GM19238 (cell line): ENCODE data around the gene EIF4A3.

ENCODE experiments used
- DNase-seq: peaks from one replicate; pipeline ENCODE4 v3.0.0; 2011; ENCODE audit warnings: low spot score; ENCODE audit not compliant: insufficient read length

The EIF4A3 gene

DNA sequence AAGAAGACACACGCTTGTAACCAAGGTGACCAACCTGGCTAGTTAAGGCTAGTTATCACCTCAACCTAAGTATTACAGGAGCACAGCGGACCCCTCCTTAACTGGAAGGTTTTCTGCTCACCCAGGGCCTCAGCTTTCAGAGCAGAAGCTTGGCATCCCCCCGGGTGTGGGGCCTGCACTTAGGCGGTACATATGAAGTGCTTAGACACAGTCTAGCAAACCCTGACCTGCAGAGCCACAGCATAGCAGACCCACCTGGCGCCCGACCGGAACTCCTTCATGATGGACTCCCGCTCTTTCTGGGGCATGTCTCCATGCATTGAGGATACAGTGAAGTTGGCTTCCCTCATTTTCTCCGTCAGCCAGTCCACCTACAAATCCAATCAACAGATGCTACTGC, 9.8 kb downstream of the EIF4A3 start:
- DNase-seq: no peak

DNA sequence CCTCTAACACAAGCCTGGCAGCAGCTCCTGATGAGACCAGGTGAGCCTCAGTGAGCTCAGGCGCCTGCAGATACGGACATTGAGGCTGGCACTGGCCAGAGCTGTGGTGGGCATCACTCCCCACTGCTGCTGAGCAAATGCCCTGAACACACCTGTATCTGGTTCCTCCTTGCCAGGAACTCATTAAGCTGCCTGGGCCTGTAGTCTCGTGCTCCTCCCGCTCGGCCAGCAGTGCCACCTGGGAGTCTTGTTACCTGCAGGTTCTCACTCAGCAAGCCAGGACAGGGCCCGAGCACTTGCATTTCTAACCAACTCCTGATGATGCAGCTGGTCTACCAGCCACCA, 13.3 kb downstream of the EIF4A3 start:
- no peak for DNase-seq

DNA sequence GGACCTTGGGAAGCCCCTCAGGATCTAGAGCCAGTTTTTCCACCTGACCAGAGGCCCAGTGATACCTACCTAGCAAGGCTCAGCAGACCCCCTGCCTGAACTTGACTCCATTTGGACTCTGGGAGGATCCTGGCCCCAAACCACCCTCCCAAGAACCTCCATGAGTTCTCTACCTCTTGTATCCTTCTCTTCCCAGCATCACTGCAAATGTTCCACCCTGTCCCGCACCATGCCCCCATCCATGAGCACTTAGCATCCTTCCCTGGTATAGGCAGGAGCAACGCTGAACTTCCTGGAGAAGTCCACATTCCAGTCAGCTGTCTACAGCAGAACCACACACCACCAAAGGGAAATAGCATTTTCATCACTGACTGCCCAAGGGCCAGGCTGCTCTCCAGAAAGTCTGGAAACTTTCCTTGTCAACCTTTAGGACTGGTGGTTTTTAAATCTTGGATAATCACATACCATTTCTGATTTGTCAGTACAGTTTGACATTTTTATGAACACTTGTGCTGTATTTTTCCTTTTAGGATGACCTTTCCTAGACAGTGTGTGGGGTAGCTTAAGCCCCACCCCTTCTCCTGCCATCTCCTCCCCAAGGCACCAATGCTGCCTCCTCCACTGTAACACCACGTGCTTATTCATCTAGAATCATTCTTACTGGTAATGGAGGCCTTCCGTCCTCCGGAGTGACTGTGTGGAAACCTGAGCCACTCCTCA, 13.9 kb downstream of the EIF4A3 start:
- no peak for DNase-seq

DNA sequence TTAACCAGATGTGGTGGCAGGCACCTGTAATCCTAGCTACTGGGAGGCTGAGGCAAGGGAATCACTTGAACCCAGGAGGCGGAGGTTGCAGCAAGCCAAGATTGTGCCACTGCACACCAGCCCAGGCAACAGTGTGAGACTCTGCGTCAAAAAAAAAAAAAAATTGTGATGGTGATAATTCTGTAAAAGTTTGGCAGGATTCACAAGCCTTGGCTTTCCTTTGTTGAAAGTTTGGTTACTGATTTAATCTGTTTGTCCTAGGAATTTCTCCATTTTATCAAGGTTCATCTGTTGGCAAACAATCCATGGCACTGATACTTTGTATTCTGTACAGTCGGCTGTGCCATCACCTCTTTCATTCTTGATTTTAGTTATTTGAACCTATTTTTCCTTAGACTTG, 15.9 kb downstream of the EIF4A3 start:
- DNase-seq: no peak

DNA sequence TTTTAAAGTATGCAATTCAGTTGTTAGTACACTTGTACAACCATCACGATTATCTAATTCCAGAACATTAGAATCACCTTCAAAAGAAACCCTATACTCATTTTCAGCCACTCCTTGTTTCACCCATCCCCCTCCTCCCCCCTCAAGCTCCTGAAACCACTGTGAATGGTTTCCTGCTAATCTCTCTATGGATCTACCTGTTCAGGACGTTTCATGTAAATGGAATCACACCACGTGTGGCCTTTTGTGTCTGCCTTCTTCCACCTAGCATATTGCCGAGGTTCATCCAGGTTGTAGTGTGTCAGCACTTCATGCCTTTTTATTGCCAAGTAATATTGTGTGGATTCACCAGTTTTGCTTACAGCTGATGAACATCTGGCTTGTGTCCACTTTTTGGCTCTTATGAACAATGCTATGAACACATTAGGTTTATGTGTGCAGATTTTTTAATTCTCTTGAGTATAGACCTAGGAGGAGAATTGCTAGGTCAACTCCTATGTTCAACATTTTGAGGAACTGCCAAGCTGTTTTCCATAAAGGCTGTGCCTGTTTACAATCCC, 17.8 kb downstream of the EIF4A3 start:
- no peak for DNase-seq

DNA sequence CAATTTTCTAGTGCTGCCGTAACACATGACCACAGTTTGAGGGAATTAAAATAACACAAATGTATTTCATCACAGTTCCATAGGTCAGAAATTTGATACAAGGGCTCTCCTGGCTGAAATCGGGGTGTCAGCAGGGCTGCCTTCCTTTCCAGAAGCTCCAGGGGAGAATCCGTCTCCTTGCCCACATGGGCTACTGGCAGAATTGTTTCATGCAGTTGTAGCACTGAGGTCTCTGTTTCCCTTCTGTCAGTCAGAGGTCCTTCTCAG, 20.5 kb downstream of the EIF4A3 start:
- no peak for DNase-seq

DNA sequence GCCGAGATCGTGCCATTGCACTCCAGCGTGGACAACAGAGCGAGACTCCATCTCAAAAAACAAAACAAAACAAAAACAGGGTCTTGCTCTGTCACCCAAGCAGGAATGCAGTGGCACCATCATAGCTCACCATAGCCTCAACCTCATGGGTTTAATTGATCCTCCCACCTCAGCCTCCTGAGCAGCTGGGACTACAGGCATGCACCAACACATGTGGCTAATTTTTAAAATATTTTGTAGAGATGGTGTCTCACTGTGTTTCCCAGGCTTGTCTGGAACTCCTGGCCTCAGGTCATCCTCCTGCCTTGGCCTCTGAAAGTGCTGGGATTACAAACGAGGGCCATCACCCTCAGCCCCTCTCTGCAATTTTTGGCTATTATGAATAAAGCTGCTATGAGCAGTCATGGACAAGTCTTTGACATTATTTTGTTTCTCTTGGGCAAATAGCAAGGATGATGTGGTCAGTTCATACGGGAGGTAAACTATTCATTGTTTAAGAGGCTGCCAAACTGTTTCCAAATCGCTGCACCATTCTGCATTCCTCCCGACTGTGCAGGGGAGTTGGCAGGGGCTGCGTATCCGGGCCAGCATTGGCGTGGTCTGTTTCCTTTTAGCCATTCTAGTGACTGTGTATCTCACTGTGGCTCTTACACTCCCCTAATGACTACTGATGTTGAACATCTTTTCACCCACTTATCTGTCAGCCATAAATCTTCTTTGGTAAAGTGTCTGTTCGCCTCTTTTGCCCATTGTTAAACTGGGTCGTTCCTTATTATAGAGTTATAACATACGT, 21.1 kb downstream of the EIF4A3 start:
- DNase-seq: no peak

DNA sequence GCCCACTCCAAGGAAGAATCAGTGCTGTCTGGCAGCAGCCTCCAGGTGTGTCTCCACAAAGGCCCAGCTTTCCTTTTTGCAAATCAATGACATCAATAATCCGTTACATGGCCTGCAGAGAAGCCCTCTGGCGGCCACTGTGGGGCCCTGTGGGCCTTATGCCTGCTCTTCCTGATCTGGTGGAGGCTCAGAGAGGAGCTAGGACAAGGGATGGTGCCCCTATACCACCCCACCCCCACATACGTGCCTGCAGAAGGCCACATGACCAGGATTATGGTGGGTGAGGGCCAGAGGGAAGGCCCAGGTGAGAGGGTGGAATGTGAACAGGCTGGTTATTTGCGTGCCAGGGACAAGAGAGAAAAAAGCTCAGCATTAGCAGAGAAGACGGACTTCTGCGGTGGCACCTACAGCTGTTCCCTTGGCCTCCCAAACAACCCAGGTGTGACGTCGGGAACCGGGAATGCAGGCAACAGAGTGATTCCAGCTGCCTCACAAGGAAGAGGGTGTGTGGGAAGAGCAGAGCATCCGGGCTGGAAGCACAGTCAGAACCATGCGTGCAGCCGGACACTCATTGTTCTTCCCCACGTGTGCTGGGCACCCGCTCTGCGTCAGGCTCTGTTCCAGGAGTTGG, 22.5 kb downstream of the EIF4A3 start:
- DNase-seq: no peak

DNA sequence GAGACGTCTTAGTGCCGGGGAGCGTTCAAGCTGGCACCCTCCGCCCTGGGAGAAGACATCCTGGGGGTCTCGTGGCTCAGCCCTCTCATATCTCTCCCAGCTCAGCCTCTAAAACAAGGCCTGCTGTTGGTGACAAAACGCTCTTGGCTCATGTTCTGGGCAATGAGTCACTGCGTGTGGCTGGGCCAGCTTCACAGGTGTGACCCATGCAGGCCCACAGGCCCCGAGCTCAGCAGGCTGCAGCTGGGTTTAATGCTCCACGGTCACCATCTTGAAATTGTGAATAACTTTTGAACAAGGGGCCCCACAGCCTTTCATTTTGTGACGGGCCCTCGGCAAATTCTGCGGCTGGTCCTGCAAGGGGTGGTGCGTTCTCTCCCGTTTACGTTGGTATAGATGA, 23.1 kb downstream of the EIF4A3 start:
- no peak for DNase-seq

DNA sequence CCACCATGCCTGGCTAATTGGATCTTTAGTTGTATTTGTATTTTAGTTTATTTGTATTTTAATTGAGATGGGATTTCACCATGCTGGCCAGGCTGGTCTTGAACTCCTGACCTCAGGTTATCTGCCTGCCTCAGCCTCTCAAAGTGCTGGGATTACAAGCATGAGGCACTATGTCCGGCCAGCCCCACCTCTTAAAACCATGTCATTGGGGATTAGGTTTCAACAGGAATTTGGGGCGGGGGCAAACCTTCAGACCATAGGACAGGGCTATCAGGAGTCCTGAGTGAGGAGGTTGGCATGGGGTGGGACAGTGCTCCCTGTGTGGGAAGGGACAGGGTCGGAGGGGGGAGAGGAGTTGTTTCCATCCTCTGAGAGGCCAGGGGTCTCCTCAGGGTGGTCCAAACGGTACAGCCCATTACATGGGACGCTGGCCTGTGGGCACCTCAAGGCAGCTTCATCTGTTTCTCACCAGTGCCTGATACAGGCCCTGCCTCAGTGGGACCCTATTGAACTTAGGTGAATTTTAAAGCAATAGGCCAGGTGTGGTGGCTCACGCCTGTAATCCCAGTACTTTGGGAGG, 23.9 kb downstream of the EIF4A3 start:
- no peak for DNase-seq

DNA sequence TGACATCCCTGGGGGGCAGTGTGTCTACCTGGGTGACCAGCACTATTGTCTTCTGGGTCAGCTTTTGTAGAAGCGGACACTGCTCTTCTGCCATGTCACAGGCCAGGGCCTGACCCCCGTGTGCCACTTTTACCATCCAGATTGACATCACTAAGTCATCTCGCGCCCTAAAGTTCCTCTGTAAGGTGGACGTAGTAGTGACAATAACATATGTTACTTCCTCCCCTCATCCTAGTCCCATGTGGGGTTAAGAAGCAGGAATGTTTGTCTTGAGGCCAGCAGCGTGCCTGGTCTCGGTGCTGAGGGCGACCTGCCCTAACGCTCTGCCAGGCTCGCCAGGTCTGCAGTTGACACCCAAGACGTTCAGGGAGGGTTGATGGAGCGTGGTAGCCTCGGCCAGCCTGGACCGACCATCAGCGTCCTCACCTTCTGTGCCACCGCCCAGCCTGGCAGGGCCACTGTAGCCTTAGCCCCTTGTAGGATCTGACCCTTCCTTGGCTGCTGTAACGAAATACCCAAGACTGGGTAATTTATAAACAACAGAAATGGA, 24.8 kb downstream of the EIF4A3 start:
- DNase-seq: no peak

DNA sequence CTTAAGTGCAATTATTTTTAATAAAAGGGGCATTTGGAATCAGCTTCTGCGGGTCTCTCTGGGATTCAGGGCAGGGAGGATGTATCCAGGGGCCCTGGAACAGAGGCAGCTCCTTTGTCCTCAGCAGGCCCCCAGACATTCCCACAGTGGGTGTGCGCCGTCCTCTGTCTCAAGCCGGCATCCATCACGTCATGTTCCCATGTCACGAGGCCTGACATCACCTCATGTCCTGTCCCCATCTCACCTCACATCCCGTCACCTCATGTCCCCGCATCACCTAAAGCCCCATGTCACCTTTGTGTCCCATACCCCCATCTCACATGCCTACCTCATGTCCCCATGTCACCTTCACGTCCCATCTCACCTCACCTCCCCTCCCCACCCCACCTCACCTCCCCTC, 27.1 kb downstream of the EIF4A3 start:
- DNase-seq: no peak

DNA sequence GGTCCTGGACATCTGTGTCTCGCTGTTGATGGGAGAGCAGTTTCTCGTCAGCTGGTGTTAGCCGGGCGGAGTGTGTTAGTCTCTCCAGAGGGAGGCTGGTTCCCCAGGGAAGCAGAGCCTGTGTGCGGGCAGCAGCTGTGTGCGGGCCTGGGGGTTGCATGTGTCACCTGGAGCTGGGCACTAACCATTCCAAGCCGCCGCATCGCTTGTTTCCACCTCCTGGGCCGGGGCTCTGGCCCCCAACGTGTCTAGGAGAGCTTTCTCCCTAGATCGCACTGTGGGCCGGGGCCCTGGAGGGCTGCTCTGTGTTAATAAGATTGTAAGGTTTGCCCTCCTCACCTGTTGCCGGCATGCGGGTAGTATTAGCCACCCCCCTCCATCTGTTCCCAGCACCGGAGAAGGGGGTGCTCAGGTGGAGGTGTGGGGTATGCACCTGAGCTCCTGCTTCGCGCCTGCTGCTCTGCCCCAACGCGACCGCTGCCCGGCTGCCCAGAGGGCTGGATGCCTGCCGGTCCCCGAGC, 27.6 kb downstream of the EIF4A3 start:
- DNase-seq: no peak

DNA sequence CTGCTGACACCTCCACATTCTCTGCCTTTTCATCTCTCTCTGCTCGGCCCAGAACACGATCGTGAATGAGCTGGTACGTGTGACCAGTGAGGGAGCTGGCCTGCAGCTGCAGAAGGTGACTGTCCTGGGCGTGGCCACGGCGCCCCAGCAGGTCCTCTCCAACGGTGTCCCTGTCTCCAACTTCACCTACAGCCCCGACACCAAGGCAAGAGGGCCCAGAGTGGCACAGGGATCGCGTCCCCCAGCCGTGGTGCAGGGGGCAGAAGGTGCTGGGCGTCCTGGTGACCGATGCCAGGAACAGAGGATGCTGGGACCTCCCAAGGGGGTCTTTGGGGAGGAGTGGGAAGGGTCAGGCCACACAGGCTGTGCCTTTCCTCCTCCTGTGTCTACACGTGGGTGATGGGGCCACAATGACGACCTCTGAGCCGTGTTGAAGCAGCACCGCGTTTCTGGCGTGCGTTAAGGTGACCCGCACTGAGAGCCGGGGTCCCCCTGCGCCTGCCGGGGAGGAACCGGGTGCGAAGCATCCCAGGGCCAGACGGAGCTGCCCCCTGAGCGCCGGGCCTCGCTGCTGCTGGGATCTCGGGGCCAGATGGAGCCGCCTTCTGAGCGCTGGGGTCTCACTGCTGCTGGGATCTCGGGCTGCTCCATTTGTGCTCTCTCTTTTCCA, 28.2 kb downstream of the EIF4A3 start:
- no peak for DNase-seq

DNA sequence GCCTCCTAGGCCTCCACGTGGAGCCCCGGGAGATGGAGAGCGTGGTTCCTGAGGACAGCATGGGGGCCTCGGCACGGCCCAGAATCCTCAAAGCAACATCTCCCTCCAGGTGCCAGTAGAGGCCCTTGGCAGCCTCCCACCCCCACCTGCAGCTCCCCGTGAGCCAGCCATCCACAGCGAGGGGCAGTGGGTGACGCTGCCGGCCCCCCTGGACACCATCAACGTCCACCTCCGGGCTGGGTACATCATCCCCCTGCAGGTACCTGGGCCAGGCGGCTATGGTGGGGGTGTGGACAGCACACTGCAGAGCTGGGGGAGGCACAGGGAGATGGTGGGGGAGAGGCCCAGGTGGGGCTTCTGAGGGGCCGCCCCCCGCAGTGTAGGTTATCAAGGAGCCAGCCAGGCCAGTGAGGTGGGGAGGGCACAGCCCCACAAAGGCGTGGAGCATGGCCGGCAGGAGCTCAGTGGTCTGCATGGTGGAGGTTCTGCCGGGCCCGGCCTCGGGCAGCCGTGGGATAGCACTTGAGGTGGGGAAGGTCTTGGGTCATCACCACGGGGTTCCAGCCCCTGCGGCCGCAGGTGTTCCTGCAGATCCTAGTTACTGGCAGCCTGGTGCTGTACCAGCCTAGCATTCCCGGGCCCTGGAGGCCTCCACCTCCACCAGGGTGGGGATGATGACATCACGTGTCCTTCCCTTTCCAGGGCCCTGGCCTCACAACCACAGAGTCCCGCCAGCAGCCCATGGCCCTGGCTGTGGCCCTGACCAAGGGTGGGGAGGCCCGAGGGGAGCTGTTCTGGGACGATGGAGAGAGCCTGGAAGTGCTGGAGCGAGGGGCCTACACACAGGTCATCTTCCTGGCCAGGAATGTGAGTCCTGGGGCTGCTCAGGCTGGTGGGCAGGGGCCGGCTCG, 29.2 kb downstream of the EIF4A3 start:
- no peak for DNase-seq

DNA sequence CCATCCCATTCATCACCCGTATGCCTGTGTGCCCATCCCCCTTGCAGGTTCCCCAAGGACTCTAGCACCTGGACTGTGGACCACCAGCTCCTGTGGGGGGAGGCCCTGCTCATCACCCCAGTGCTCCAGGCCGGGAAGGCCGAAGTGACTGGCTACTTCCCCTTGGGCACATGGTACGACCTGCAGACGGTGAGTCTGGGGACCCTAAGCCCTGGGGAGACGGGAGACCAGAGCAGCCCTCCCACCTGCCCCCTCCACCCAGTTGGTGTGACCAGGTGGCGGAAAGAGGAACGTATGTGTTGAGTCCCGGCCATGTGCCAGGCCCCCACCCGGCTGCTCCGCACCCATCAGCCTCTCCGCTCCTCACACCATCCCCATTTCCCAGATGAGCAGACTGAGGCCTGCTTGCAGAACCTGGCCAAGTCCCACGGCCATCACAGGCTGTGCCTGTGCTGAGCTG, 30.0 kb downstream of the EIF4A3 start:
- no peak for DNase-seq

DNA sequence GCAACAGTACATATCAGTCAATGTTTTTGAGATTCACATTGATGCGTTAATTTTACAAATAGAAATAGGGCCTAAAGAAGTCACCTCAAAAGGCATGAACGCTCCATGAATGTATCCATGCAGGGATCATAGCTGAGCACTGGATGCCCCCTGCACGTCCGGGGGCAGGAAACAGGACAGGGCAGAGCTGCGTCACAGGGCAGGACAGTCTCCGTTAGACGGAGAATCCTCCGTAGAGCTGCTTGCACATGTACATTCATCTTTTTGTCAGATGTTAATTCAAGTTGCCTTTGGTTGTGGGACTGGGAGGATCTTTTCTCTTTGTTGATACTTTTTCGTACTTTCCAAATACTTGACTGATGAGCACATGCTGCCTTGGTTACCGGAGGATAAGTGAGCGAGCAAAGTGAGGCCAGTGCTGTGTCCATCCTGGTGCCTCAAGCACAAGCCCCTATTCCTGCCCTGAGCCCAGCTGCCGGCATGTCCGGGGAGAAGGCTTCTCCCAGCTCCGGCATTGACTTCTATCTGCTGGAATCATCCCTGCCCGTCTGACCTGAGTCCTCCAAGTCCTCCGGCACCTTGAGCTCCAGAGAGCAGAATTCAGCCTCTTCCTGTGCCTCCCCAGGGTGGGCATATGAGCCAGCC, 30.5 kb downstream of the EIF4A3 start:
- DNase-seq: no peak

DNA sequence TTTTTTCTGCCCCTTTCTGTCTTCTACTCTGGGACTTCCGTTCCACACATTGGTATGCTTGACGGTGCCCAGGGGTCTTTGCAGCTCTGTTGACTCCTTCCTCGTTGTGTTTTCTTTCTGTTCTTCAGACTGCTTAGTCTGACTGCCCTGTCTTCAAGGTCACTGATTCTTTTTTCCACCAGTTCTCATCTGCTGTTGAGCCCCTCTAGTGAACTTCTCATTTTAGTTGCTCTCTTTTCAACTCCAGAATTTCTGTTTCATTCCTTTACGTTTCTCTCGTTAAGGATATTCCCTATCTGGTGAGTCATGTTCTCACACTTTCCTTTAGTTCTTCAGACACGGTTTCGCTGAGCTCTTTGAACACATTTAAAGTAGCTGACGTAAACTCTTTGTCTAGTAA, 31.8 kb downstream of the EIF4A3 start:
- no peak for DNase-seq

DNA sequence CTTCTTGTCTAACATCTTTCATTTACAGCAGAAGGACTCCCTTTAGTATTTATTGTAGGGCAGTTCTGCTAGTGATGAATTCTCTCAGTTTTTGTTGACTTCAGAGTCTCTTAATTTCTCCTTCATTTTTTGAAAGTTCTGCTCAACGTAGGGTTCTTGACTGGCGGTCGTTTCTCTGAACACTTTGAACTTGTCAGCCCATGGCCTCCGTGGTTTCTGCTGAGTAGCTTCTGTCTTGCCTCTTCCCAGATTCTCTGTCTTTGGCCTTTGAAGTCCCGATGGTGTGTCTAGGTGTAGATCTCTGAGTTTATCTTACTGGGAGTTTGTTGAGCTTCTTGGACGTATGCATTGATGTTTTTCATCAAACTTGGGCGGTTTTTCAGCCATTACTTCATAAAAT, 32.2 kb downstream of the EIF4A3 start:
- DNase-seq: no peak
